ENCODE measurements around the gene CD36. TPM values are rescaled to one million over a fixed set of nuclear protein-coding genes. Genes with fewer than 3 reads are reported as not detected.

The CD36 gene
- polyA plus RNA-seq, 1 donor = 333 TPM

GRCh38 chr7:80624763-80625162, 13.7 kb upstream of the CD36 start:
- no peak for DNase-seq (ENCODE audit: low read depth)

GRCh38 chr7:80629023-80629422, 9.4 kb upstream of the CD36 start:
- no peak for DNase-seq (ENCODE audit: low read depth)

GRCh38 chr7:80630608-80631405, 7.6 kb upstream of the CD36 start:
- DNase-seq (ENCODE audit: low read depth) = no peak

- DNase-seq (ENCODE audit: low read depth) = no peak
Observed at GRCh38 chr7:80631421-80631820, 7.0 kb upstream of the CD36 start.

- no peak for DNase-seq (ENCODE audit: low read depth)
Observed at GRCh38 chr7:80632139-80632538, 6.3 kb upstream of the CD36 start.

GRCh38 chr7:80632819-80633218, 5.6 kb upstream of the CD36 start:
- DNase-seq (ENCODE audit: low read depth) = no peak

- DNase-seq (ENCODE audit: low read depth) = no peak
Observed at GRCh38 chr7:80634505-80634904, 3.9 kb upstream of the CD36 start.

- no peak for DNase-seq (ENCODE audit: low read depth)
Observed at GRCh38 chr7:80635533-80635932, 2.9 kb upstream of the CD36 start.

- DNase-seq (ENCODE audit: low read depth) = no peak
Observed at GRCh38 chr7:80635998-80636397, 2.4 kb upstream of the CD36 start.

- no peak for DNase-seq (ENCODE audit: low read depth)
Observed at GRCh38 chr7:80636709-80637108, 1.7 kb upstream of the CD36 start.

- no peak for DNase-seq (ENCODE audit: low read depth)
Observed at GRCh38 chr7:80637454-80637853, 988 bp upstream of the CD36 start.

GRCh38 chr7:80639011-80639410, 569 bp downstream of the CD36 start:
- no peak for DNase-seq (ENCODE audit: low read depth)

GRCh38 chr7:80640846-80641245, 2.4 kb downstream of the CD36 start:
- no peak for DNase-seq (ENCODE audit: low read depth)

- DNase-seq (ENCODE audit: low read depth) = no peak
Observed at GRCh38 chr7:80641548-80641947, 3.1 kb downstream of the CD36 start.

GRCh38 chr7:80642871-80643270, 4.4 kb downstream of the CD36 start:
- DNase-seq (ENCODE audit: low read depth) = no peak

GRCh38 chr7:80643336-80643915, 5.0 kb downstream of the CD36 start:
- DNase-seq (ENCODE audit: low read depth) = no peak

- DNase-seq (ENCODE audit: low read depth) = no peak
Observed at GRCh38 chr7:80644054-80644453, 5.6 kb downstream of the CD36 start.

- DNase-seq (ENCODE audit: low read depth) = no peak
Observed at GRCh38 chr7:80646083-80646865, 7.8 kb downstream of the CD36 start.

- no peak for DNase-seq (ENCODE audit: low read depth)
Observed at GRCh38 chr7:80647436-80647835, 9.0 kb downstream of the CD36 start.

- DNase-seq (ENCODE audit: low read depth) = no peak
Observed at GRCh38 chr7:80648031-80648600, 9.7 kb downstream of the CD36 start.

GRCh38 chr7:80649011-80649410, 10.6 kb downstream of the CD36 start:
- DNase-seq (ENCODE audit: low read depth) = no peak

GRCh38 chr7:80650030-80650429, 11.6 kb downstream of the CD36 start:
- no peak for DNase-seq (ENCODE audit: low read depth)

Data from forelimb muscle (tissue), 1 donor.